ENCODE data around the gene BRK1. TPM values are rescaled to one million over a fixed set of nuclear protein-coding genes. Genes with fewer than 3 reads are reported as not detected.
"Not testable (repeated sequence)": the region's sequence is repeated elsewhere in the genome, so short reads cannot be mapped to it uniquely, and the experiment has no call there.

The BRK1 gene
- polyA plus RNA-seq, 1 of the 3 experiments (the other 2 are of a cell fraction) = 211 TPM

DNA sequence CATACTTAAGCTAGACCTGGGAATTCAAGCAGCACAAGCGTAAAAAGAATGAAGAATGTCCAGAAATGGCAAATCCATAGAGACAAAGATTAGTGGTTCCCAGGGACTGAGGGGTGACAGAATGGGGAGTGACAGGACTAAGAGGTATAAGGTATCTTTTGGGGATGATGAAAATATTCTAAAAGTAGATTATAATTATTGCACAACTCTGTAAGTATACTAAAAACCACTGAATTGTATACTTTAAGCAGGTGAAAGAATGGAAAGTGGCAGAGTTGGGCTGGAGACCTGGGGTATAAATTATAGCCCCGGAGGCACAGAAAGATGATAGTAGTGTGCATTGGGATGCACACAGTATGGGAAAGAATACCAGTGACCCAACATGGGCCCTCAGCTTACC lies 5.6 kb downstream of the BRK1 start (continued):
- TF ChIP-seq, protein P1, sequence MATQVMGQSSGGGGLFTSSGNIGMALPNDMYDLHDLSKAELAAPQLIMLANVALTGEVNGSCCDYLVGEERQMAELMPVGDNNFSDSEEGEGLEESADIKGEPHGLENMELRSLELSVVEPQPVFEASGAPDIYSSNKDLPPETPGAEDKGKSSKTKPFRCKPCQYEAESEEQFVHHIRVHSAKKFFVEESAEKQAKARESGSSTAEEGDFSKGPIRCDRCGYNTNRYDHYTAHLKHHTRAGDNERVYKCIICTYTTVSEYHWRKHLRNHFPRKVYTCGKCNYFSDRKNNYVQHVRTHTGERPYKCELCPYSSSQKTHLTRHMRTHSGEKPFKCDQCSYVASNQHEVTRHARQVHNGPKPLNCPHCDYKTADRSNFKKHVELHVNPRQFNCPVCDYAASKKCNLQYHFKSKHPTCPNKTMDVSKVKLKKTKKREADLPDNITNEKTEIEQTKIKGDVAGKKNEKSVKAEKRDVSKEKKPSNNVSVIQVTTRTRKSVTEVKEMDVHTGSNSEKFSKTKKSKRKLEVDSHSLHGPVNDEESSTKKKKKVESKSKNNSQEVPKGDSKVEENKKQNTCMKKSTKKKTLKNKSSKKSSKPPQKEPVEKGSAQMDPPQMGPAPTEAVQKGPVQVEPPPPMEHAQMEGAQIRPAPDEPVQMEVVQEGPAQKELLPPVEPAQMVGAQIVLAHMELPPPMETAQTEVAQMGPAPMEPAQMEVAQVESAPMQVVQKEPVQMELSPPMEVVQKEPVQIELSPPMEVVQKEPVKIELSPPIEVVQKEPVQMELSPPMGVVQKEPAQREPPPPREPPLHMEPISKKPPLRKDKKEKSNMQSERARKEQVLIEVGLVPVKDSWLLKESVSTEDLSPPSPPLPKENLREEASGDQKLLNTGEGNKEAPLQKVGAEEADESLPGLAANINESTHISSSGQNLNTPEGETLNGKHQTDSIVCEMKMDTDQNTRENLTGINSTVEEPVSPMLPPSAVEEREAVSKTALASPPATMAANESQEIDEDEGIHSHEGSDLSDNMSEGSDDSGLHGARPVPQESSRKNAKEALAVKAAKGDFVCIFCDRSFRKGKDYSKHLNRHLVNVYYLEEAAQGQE (IDR thresholded peaks at IDR 0.05; ENCODE audit: low read depth, low read length) = no peak
- TF ChIP-seq YY1 (IDR thresholded peaks at IDR 0.05; ENCODE audit: low read depth) (no peak), JUND (IDR thresholded peaks at IDR 0.05) (no peak)
- TF ChIP-seq, protein P2, sequence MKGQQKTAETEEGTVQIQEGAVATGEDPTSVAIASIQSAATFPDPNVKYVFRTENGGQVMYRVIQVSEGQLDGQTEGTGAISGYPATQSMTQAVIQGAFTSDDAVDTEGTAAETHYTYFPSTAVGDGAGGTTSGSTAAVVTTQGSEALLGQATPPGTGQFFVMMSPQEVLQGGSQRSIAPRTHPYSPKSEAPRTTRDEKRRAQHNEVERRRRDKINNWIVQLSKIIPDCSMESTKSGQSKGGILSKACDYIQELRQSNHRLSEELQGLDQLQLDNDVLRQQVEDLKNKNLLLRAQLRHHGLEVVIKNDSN (IDR thresholded peaks at IDR 0.05; ENCODE audit: borderline replicate concordance, low read depth) = no peak

DNA sequence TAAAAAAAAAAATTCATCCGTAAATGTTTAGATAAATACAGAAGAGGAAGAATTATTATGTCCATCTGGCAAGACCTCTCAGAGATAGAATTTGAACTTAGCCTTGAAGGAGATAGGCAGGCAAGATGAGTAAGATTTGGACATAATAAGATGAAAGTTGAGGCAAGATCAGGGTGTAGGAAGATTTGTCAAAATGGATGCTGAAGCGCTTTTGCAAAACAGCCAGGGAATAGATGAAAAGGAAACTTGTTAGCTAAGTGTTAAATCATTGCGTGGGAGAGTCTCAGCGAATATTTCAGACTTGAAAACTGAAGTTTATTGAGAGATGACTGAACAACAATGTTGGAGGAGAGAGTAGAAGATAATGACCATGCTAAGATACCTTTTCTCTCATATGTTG lies 7.2 kb downstream of the BRK1 start:
- Histone ChIP-seq H4K20me1 (ENCODE audit: insufficient read depth) (peaks cover 41% of the 10 kb centered on the region), H2AFZ (ENCODE audit: low read depth) (no peak overlapping the region), H3K27ac (ENCODE audit: low read depth in 2 of 2, low read length in 1 of 2) (no peak overlapping the region), H3K4me2 (no peak overlapping the region), H3F3A (replicated peaks; ENCODE audit: insufficient read depth) (no peaks in the 10 kb centered on the region), H3K4me3 (ENCODE audit: low read depth in 2 of 2, low read length in 1 of 2) (no peak overlapping the region), H3K9me3 (no peaks in the 10 kb centered on the region), H3K4me1 (ENCODE audit: control insufficient read depth in 1 of 2, insufficient read depth in 2 of 2, low read depth in 1 of 2, low read length in 1 of 2) (peaks cover 0 to 2% of the 10 kb centered on the region in 2 experiments; a peak in 1 of 4 replicates), H3K9ac (no peak overlapping the region), H3K36me3 (replicated peaks in 1 of 2; ENCODE audit: control insufficient read depth in 1 of 2, insufficient read depth in 2 of 2, low read length in 1 of 2) (peaks cover 18 to 45% of the 10 kb centered on the region in 2 experiments), H3K9me2 (no peaks in the 10 kb centered on the region), H3K79me2 (ENCODE audit: insufficient read depth) (peaks cover 78% of the 10 kb centered on the region), H3K27me3 (ENCODE audit: insufficient read depth) (no peaks in the 10 kb centered on the region)
- ChIA-PET POLR2A (no interaction called here), CTCF (interaction anchor here (0.9 kb wide), 1 partner anchor 30 kb away, joined by 3 read pairs; no protein-coding TSS in a partner anchor)
- DNase-seq = no peak
- TF ChIP-seq GATA2 (CRISPR knock-in tag; IDR thresholded peaks at IDR 0.05) (no peak), RAD21 (IDR thresholded peaks at IDR 0.05; ENCODE audit: low read length) (no peak), TEAD4 (IDR thresholded peaks at IDR 0.05; ENCODE audit: borderline replicate concordance, insufficient read depth) (no peak), SIN3A (IDR thresholded peaks at IDR 0.05; ENCODE audit: borderline replicate concordance, low read depth, low read length) (no peak), RXRA (IDR thresholded peaks at IDR 0.05; ENCODE audit: borderline replicate concordance, low read depth) (no peak), EZH2phosphoT487 (IDR thresholded peaks at IDR 0.05; ENCODE audit: borderline replicate concordance, low read depth) (no peak), POLR2AphosphoS5 (IDR thresholded peaks at IDR 0.05; ENCODE audit: low read depth, low read length) (no peak)
- TF ChIP-seq, protein P3, sequence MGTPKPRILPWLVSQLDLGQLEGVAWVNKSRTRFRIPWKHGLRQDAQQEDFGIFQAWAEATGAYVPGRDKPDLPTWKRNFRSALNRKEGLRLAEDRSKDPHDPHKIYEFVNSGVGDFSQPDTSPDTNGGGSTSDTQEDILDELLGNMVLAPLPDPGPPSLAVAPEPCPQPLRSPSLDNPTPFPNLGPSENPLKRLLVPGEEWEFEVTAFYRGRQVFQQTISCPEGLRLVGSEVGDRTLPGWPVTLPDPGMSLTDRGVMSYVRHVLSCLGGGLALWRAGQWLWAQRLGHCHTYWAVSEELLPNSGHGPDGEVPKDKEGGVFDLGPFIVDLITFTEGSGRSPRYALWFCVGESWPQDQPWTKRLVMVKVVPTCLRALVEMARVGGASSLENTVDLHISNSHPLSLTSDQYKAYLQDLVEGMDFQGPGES (IDR thresholded peaks at IDR 0.05; ENCODE audit: low read depth, low read length) = no peak
- WGBS (ENCODE audit: low lambda C conversion rate) = 96% methylated on average over 4 of the region's 4 CpGs

DNA sequence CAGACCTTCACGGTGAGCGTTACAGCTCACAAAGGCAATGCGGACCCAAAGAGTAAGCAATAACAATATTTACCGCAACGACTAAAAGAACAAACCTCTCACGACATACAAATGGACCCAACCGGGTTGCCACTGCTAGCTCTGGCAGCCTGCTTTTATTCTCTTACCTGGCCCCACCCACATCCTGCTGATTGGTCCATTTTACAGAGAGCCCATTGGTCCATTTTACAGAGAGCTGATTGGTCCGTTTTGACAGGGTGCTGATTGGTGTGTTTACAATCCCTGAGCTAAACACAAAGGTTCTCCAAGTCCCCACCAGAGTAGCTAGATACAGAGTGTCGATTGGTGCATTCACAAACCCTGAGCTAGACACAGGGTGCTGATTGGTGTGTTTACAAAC lies 20.4 kb downstream of the BRK1 start:
- H3K9me3 ChIP-seq; H3K79me2 ChIP-seq (ENCODE audit: insufficient read depth); DNase-seq; H3K4me2 ChIP-seq; H2AFZ ChIP-seq (ENCODE audit: low read depth); H4K20me1 ChIP-seq (ENCODE audit: insufficient read depth); CTCF ChIA-PET; H3F3A ChIP-seq (replicated peaks; ENCODE audit: insufficient read depth); H3K36me3 ChIP-seq (replicated peaks in 1 of 2; ENCODE audit: control insufficient read depth in 1 of 2, insufficient read depth in 2 of 2, low read length in 1 of 2); H3K9ac ChIP-seq; H3K27me3 ChIP-seq (ENCODE audit: insufficient read depth); POLR2A ChIA-PET; H3K9me2 ChIP-seq; H3K27ac ChIP-seq (ENCODE audit: low read depth in 2 of 2, low read length in 1 of 2); H3K4me1 ChIP-seq (ENCODE audit: control insufficient read depth in 1 of 2, insufficient read depth in 2 of 2, low read depth in 1 of 2, low read length in 1 of 2); H3K4me3 ChIP-seq (ENCODE audit: low read depth in 2 of 2, low read length in 1 of 2): not testable (repeated sequence)
- WGBS (ENCODE audit: low lambda C conversion rate) = 83% methylated on average over 9 of the region's 9 CpGs
